Measurements from ENCODE around the gene SORCS1. TPM values are rescaled to one million over a fixed set of nuclear protein-coding genes. Genes with fewer than 3 reads are reported as not detected.
A peak's percentile ranks its signal among the peaks of the same experiment; 100 is the strongest.
"Not testable (repeated sequence)": the region's sequence is repeated elsewhere in the genome, so short reads cannot be mapped to it uniquely, and the experiment has no call there.

SORCS1 gene
- total RNA-seq, 4 donors from 2014 or later = 7.1 to 16.7 (median 10.7) TPM

GRCh38 chr10:107028236-107028635 lies 136.3 kb downstream of the SORCS1 start:
- peaks cover 0 to 9% (median 0%) of the 10 kb centered on the region in 4 donors for H3K4me1 ChIP-seq
- no peak for TF ChIP-seq EP300 (IDR thresholded peaks at IDR 0.05)
- TF ChIP-seq POLR2A (IDR thresholded peaks at IDR 0.05; ENCODE audit: low read depth) = no peak
- TF ChIP-seq POLR2AphosphoS5 (IDR thresholded peaks at IDR 0.05) = no peak
- TF ChIP-seq CTCF (IDR thresholded peaks at IDR 0.05) = no peak
- intact Hi-C loops (cut with DNase I) = no loop called here
- H3K36me3 ChIP-seq = no peaks in the 10 kb centered on the region
- no peaks in the 10 kb centered on the region for H3K9me3 ChIP-seq
- WGBS = 88% methylated on average over 2 of the region's 2 CpGs
- no peak overlapping the region for H3K4me3 ChIP-seq
- DNase-seq (ENCODE audit: extremely low spot score) = no peak
- H3K27me3 ChIP-seq = no peaks in the 10 kb centered on the region
- H3K27ac ChIP-seq (replicated peaks in 1 of 4) = no peak overlapping the region

GRCh38 chr10:107025676-107026075 lies 138.8 kb downstream of the SORCS1 start:
- intact Hi-C loops (cut with DNase I) = no loop called here
- H3K4me1 ChIP-seq = no peaks in the 10 kb centered on the region

GRCh38 chr10:107024033-107024432 lies 140.5 kb downstream of the SORCS1 start:
- 85% methylated on average over 3 of the region's 3 CpGs for whole genome bisulfite sequencing
- intact Hi-C loops (cut with DNase I); H3K9me3 ChIP-seq: not testable (repeated sequence)

More at GRCh38 chr10:107025676-107026075, 138.8 kb downstream of the SORCS1 start:
- TF ChIP-seq CTCF (IDR thresholded peaks at IDR 0.05) (no peak), EP300 (IDR thresholded peaks at IDR 0.05) (no peak), POLR2A (IDR thresholded peaks at IDR 0.05; ENCODE audit: low read depth) (no peak), POLR2AphosphoS5 (IDR thresholded peaks at IDR 0.05) (no peak)
- Histone ChIP-seq H3K9me3 (no peaks in the 10 kb centered on the region), H3K4me3 (no peak overlapping the region), H3K27ac (replicated peaks in 1 of 4) (no peak overlapping the region), H3K27me3 (no peaks in the 10 kb centered on the region), H3K36me3 (no peaks in the 10 kb centered on the region)
- WGBS = 71% methylated on average over 4 of the region's 4 CpGs
- peak; percentile 29 for DNase-seq (ENCODE audit: extremely low spot score)

GRCh38 chr10:107022600-107023354 lies 141.7 kb downstream of the SORCS1 start:
- DNase-seq (ENCODE audit: extremely low spot score) = peak; percentile 88
- Histone ChIP-seq H3K36me3 (no peaks in the 10 kb centered on the region), H3K4me1 (no peaks in the 10 kb centered on the region), H3K9me3 (no peaks in the 10 kb centered on the region), H3K4me3 (no peak overlapping the region), H3K27me3 (no peaks in the 10 kb centered on the region), H3K27ac (replicated peaks in 1 of 4) (no peak overlapping the region)
- no peak for TF ChIP-seq CTCF (IDR thresholded peaks at IDR 0.05)
- no peak for TF ChIP-seq POLR2A (IDR thresholded peaks at IDR 0.05; ENCODE audit: low read depth)
- TF ChIP-seq EP300 (IDR thresholded peaks at IDR 0.05) = no peak
- TF ChIP-seq POLR2AphosphoS5 (IDR thresholded peaks at IDR 0.05) = no peak
- intact Hi-C loops (cut with DNase I) = no loop called here
- 80% methylated on average over 6 of the region's 6 CpGs for WGBS

More at GRCh38 chr10:107024033-107024432, 140.5 kb downstream of the SORCS1 start:
- not testable (repeated sequence) for H3K4me1 ChIP-seq; H3K36me3 ChIP-seq; H3K27me3 ChIP-seq; H3K27ac ChIP-seq (replicated peaks in 1 of 4); H3K4me3 ChIP-seq
- DNase-seq (ENCODE audit: extremely low spot score) = peak; percentile 34

GRCh38 chr10:107019154-107019553 lies 145.4 kb downstream of the SORCS1 start:
- no peak for DNase-seq (ENCODE audit: extremely low spot score)
- Histone ChIP-seq H3K4me3 (no peak overlapping the region), H3K27ac (replicated peaks in 1 of 4) (no peak overlapping the region), H3K36me3 (no peaks in the 10 kb centered on the region), H3K27me3 (no peaks in the 10 kb centered on the region), H3K4me1 (no peaks in the 10 kb centered on the region), H3K9me3 (no peaks in the 10 kb centered on the region)
- WGBS = 84% methylated on average over 2 of the region's 2 CpGs
- no peak for TF ChIP-seq POLR2A (IDR thresholded peaks at IDR 0.05; ENCODE audit: low read depth)
- TF ChIP-seq CTCF (IDR thresholded peaks at IDR 0.05) = no peak
- TF ChIP-seq EP300 (IDR thresholded peaks at IDR 0.05) = no peak
- no peak for TF ChIP-seq POLR2AphosphoS5 (IDR thresholded peaks at IDR 0.05)
- intact Hi-C loops (cut with DNase I) = no loop called here

Data from esophagus muscularis mucosa (tissue), 4 donors.